ENCODE measurements around the gene ANO4.

Gene ANO4

DNA sequence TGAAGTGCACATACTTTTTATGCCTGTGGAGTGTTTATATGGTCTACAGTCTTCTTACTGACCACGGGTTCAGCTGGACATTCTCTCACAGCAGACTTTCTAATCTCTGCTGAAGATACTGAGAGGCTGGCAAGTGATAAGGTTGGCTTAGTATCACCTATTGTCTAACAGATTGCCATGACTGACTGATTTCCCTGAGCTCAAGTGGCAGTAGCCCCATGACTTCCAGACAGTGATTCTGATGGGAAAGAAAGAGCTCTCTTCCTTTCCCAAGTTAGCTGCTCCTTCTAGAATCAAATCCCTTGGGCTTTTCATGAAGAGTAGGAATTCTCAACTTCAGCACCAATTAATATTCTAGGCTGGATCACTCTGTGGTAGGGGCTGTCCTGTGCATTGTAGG is 141.4 kb downstream of the ANO4 start:
- no peak overlapping the region for H3K27ac ChIP-seq (replicated peaks)
- DNase-seq (ENCODE audit: low read depth in 1 of 2, low spot score in 1 of 2): no peak
- no peaks in the 10 kb centered on the region for H3K27me3 ChIP-seq (ENCODE audit: insufficient read depth, poor library complexity, severe bottlenecking)
- H3K4me3 ChIP-seq (replicated peaks; ENCODE audit: insufficient read depth, low read length): no peak overlapping the region
- no peak for TF ChIP-seq SPI1 (IDR thresholded peaks at IDR 0.05; ENCODE audit: borderline replicate concordance, low read depth)
- TF ChIP-seq, protein P1, sequence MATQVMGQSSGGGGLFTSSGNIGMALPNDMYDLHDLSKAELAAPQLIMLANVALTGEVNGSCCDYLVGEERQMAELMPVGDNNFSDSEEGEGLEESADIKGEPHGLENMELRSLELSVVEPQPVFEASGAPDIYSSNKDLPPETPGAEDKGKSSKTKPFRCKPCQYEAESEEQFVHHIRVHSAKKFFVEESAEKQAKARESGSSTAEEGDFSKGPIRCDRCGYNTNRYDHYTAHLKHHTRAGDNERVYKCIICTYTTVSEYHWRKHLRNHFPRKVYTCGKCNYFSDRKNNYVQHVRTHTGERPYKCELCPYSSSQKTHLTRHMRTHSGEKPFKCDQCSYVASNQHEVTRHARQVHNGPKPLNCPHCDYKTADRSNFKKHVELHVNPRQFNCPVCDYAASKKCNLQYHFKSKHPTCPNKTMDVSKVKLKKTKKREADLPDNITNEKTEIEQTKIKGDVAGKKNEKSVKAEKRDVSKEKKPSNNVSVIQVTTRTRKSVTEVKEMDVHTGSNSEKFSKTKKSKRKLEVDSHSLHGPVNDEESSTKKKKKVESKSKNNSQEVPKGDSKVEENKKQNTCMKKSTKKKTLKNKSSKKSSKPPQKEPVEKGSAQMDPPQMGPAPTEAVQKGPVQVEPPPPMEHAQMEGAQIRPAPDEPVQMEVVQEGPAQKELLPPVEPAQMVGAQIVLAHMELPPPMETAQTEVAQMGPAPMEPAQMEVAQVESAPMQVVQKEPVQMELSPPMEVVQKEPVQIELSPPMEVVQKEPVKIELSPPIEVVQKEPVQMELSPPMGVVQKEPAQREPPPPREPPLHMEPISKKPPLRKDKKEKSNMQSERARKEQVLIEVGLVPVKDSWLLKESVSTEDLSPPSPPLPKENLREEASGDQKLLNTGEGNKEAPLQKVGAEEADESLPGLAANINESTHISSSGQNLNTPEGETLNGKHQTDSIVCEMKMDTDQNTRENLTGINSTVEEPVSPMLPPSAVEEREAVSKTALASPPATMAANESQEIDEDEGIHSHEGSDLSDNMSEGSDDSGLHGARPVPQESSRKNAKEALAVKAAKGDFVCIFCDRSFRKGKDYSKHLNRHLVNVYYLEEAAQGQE (IDR thresholded peaks at IDR 0.05; ENCODE audit: insufficient replicate concordance, low read depth): no peak
- no peak for TF ChIP-seq POLR2AphosphoS5 (IDR thresholded peaks at IDR 0.05; ENCODE audit: low read depth)
- TF ChIP-seq, protein P2, sequence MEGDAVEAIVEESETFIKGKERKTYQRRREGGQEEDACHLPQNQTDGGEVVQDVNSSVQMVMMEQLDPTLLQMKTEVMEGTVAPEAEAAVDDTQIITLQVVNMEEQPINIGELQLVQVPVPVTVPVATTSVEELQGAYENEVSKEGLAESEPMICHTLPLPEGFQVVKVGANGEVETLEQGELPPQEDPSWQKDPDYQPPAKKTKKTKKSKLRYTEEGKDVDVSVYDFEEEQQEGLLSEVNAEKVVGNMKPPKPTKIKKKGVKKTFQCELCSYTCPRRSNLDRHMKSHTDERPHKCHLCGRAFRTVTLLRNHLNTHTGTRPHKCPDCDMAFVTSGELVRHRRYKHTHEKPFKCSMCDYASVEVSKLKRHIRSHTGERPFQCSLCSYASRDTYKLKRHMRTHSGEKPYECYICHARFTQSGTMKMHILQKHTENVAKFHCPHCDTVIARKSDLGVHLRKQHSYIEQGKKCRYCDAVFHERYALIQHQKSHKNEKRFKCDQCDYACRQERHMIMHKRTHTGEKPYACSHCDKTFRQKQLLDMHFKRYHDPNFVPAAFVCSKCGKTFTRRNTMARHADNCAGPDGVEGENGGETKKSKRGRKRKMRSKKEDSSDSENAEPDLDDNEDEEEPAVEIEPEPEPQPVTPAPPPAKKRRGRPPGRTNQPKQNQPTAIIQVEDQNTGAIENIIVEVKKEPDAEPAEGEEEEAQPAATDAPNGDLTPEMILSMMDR (IDR thresholded peaks at IDR 0.05; ENCODE audit: insufficient read depth, low read length): no peak
- TF ChIP-seq GABPA (IDR thresholded peaks at IDR 0.05; ENCODE audit: low read depth): no peak

DNA sequence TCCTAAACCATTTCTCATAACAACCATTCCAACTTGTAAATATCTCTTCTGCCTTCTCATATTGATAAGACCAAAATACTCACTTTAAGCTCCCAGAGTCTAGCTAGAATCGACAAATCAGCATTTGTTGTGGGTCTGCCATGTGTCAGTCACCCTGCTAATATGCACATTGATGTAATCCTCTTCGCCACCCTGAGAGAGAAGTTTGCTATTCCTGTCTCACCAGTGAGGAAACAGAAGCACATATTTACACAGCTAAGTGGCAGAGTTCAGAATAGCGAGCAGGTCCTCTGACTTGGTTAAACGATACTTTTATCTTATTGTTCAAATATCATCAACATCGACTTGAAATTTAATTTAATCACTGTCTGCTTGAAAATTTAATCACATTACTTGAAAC is 142.1 kb downstream of the ANO4 start:
- no peaks in the 10 kb centered on the region for H3K27me3 ChIP-seq (ENCODE audit: insufficient read depth, poor library complexity, severe bottlenecking)
- no peak overlapping the region for H3K27ac ChIP-seq (replicated peaks)
- TF ChIP-seq SPI1 (IDR thresholded peaks at IDR 0.05; ENCODE audit: borderline replicate concordance, low read depth): no peak
- no peak for TF ChIP-seq POLR2AphosphoS5 (IDR thresholded peaks at IDR 0.05; ENCODE audit: low read depth)
- TF ChIP-seq, protein P2 (IDR thresholded peaks at IDR 0.05; ENCODE audit: insufficient read depth, low read length): no peak
- DNase-seq (ENCODE audit: low read depth in 1 of 2, low spot score in 1 of 2): no peak
- H3K4me3 ChIP-seq (replicated peaks; ENCODE audit: insufficient read depth, low read length): no peak overlapping the region

DNA sequence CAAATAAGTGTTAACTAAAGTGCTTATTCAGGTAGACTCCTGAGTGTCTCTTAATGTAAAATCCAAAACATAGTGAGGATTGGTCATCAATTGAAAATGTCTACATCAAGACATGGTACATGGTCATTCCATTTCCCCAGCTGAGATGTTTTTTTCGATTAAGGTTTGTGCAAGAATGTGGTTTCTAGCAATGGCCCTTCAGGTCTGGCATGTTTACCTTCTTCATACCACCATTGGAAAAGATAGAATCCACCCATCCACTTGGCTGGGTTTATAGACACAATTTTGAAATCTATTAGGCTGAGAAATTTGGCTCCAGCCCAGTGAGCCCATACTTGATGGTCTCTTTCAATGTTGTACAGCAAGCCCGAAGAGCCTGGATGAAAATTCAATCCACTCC is 145.9 kb downstream of the ANO4 start:
- Histone ChIP-seq H3K4me3 (replicated peaks; ENCODE audit: insufficient read depth, low read length) (no peak overlapping the region), H3K27ac (replicated peaks) (no peak overlapping the region), H3K27me3 (ENCODE audit: insufficient read depth, poor library complexity, severe bottlenecking) (no peaks in the 10 kb centered on the region)
- no peak for DNase-seq (ENCODE audit: low read depth in 1 of 2, low spot score in 1 of 2)
- no peak for TF ChIP-seq POLR2AphosphoS5 (IDR thresholded peaks at IDR 0.05; ENCODE audit: low read depth)
- TF ChIP-seq GABPA (IDR thresholded peaks at IDR 0.05; ENCODE audit: low read depth): no peak
- no peak for TF ChIP-seq SPI1 (IDR thresholded peaks at IDR 0.05; ENCODE audit: borderline replicate concordance, low read depth)
- TF ChIP-seq, protein P2 (IDR thresholded peaks at IDR 0.05; ENCODE audit: insufficient read depth, low read length): no peak
- TF ChIP-seq, protein P1 (IDR thresholded peaks at IDR 0.05; ENCODE audit: insufficient replicate concordance, low read depth): no peak

Data from HL-60 (cell line).